HG02759 (cell line): ENCODE results near the gene OGG1.
A peak's percentile ranks its signal among the peaks of the same experiment; 100 is the strongest.
"Not testable (repeated sequence)": the region's sequence is repeated elsewhere in the genome, so short reads cannot be mapped to it uniquely, and the experiment has no call there.

Source experiments
- ATAC-seq: cut with Tn5 transposase; IDR thresholded peaks from one replicate; pipeline ENCODE4 v1.9.1; 2021; ENCODE audit warnings: mild to moderate bottlenecking, moderate library complexity; ENCODE audit not compliant: unreplicated experiment

Gene OGG1

DNA sequence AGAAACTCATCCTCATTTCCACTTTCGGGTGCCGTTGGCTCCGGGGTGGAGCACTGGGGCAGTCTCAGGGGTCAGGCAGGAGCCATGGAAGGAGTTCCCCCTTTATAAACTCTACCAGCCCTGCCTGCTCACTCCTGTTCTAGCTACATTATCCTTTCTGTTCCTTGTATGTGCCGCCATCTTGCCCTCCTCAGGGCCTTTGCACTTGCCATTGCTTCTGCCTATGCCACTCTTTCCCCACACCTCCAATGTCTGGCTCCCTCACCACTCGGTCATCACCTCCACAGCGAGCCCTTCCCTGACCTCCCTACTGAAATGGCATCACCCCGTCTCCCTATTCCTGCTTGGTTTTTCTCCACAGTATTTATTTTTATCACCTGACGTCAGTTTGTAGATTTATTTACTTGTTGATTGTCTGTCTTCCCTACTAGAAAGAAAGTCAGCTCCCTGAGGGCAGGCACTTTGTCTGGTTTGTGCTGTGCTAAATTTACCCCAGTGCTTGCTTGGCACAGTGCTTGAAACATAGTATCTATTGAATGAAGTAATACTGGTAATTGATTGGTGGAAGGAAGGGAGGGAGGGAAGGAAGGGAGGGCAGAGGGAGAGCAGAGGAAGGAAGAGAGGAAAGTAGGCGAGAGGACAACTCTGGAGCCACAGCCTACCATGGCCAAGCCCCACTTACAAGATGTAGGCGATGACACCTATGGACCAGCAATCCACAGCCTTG lies 11.2 kb downstream of the OGG1 start:
- no peak for ATAC-seq

DNA sequence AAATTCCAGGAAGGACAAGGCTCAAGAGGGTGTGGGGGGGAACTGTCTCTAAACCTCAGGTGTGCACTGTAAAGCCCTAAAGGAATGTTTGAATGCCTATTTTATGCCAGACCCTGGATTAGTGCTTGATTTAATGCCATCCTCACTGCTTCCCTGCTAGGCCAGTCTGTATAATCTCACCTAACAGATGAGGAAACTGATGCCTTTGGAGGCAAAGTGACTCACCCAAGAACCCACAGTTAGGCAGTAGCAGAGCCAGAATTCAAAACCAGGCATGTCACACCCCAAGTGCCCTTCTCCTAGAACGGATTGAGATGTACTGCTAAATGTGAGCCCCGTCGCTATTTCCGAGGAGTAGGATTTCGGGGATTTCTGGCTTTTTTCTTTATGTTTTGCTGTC lies 12.2 kb downstream of the OGG1 start:
- no peak for ATAC-seq

DNA sequence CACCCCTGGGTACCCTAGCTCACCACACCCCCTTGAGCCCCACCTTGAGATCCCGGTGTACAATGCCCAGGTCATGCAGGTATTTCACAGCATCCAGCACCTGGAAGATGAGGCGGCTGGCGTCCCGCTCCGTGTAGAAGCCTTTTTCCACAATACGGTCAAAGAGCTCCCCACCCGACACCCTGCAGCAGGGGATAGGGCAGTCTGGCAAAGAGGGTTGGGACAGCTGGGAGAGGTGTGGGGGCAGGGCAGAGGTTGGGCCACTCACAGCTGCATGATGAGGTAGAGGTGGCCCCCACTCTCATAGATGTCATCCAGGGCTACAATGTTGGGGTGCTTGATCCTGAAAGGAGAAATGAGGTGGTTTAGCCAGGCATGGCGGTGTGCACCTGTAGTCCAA lies 13.1 kb downstream of the OGG1 start:
- no peak for ATAC-seq

DNA sequence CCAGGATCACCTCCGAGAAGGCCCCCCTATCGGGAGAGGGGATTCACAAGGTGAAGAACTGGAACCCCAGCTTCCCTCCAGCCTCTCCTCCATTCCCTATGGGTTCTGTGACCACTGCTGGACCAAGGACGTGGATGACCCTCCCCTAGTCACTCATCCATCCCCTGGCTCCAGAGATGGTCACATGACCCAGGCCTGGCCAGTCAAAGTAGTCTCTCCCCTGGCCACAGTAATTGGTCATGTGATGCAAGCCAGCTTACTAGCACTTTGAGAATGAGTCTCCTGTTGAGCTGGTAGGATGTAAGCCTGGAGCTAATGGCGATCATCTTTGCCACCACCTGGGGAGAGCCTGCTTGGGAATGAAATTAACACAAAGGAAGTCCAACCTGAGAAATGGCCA lies 16.1 kb downstream of the OGG1 start:
- no peak for ATAC-seq

DNA sequence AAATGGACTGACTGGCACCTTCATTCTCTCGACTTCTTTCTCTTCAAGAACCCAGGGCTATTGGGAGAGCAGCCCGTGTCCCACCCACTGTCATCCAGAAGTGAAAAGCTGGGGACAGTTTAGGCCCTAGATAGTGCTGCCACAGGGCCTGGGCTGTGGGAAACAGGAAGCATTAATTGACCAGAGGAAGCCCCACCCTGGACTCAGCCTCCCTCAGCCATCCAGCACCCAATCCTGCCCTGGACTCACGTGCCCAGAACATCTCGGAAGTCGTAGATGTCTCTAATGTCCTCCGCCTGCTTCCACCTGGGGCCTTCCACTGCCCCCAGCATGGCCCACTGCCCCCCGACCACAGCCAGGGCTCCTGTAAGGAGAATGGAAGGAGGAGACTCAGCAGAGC lies 17.7 kb downstream of the OGG1 start:
- ATAC-seq, result no peak

DNA sequence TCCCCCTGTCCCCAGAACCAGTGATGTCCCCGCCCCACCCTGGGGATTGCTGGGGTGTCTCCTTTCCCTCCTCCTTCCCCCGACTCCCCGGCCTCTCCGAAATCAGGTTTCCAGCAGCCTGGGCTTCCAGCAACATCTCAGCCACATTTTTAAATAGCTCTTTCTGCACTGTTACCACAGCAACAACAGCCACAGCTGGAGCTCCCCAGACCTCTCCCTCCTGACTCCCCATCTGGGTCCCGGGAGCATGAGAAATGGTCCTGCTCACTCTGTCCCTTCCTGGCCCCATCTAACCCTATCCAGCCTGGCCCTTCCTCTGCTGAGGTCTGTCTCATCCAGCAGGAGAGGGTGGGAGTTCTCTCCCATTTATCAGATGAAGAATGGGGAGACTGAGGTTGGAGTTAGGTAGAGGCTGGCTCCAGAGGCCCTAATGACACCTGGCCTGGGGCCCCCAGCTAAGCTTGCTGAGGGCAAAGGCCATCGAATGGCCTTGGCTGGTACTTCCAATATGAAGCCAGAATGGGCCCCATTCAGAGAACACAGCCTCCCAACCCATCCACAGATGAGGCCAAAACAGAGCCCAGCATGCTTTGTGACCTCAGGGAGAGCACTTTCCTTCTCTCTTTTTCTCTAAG lies 18.5 kb downstream of the OGG1 start:
- no peak for ATAC-seq

DNA sequence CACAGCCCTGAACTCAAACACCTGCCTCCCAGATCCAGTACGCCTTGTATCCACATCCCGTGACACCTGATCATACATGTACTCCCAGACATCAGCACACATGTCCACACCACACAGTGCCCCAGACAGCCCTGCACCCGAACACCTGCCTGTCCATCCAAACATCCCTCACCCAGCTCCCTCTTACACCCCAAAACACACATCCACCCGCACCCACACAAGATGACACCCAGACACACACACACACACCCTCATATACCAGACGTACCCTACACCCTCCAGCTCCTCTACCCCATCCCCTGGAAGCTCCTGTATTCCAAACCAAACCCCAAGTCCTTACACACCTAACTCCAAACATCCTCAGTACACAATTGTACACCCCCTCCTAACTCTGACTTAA lies 19.3 kb downstream of the OGG1 start:
- no peak for ATAC-seq

DNA sequence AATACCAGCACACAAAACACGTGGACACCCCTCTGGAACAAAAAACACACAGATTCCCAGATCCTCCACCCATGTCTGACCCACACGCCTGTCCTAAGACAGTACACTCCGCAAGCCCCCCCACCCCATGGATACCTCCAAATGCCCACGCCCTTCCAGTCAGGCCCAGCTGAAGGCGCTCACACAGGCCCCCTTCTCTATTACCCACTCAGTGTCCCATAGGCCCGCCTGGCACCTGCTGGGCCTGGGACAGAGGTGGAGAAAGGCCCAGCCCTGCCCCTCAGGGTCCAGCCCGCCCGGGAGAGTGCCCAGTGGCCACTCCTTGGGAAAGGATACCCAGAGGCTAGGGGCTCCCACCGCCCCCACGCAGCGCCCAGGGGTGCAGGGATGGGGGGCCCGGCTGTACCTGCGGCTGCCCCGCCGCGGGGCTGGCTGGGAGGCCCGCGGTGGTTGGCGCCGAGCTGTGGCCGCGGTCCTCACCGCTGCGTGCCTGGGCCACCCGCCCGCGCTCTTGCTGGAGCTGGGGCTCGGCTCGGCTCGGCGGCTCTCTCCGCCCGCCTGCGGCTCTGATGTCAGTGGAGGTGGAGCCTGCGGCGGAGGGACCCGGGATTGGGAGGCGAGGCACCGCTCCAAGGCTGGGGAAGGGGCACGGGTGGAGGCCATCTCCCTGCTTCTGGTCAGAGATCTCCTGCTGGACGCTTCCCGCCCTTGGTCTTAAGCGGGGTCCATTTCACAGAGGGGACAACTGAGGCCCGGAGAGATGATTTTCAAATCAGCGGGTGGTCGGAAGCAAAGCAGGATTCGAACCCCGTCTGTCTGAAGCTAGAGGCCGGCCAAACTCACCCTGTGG lies 19.9 kb downstream of the OGG1 start, which contains the start of gene CAMK1:
Gene CAMK1 (minus strand): TSS at position 522 of the 850 bp plus-strand sequence. CDS start 2,198 bp downstream, outside the sequence.
- ATAC-seq, result peak; percentile 78

DNA sequence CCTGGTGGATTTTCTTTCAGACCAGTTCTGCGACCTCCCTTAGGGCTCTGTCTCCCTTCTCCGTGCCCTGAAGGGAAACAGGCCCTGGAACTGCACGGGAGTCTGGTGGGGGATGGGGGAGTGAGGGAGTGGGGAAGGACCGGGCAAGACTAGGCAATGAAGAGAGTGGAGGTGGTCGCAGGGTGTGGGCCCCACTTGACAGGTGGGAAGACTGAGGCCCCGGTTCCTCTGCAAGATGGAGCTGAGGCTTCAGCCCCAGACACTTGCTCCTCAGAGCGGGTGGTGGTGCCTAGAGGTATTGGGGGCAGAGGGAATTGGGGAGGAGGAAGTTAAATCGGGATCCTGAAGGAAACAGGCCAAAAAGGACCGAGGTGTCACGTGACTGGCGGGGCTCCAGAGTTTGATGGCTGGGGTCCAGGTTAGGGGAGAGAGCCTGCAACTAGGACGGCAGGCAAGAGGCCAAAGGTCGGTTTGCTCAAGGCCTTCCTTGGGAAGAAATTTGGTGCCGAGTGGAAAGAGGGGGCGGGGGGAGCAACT lies 20.6 kb downstream of the OGG1 start:
- ATAC-seq, result no peak

DNA sequence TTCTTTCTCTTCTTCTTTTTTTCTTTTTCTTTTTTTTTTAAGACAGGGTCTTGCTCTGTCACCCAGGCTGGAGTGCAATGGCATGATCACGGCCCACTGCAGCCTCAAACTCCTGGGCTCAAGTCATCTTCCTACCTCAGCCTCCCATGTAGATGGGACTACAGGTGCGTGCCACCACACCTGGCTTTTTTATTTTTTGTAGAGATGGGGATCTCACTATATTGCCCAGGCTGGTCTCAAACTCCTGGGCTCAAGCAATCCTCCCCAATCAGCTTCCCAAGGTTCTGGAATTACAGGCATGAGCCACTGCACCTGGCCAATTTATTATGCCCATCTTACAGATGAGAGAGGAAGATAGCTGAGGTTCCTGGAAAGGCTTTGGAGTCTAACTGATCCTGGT lies 21.3 kb downstream of the OGG1 start:
- ATAC-seq, result not testable (repeated sequence)

DNA sequence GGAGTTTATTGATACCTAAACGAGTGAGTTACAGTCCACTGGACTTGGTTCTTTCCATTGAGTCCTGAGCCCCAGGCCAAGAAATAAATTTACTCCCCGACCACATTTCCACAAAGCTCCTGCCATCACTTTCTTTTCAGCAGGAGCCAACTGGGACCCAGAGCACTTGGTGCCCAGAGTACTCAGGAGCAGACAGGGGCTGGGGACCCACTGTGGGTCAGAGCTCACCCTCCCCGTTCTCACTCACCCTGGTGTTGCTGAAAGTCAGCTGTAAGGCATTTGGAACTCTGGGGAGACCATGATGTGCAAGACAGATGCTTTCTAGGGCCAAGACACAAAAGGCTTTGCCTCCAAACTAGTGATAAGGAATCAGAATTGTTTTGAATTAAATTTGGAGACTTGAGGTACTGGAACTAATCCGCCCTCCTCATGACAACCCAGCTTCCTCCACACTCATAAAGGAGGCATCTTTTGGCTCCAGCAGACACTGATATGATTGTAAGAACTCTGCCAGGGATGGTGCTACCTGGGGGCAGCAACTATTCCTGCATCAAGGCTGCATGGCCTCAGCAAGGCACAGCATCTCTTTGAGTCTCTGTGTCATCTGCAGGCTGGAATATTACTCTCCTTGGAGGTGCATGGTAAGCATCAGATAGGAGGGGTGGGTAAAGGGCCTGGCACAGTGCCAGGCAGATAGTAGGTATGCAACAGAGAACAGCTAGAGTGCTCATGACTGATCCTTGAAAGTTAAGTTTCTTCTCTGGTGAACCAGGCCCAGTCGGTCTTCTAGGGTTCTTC lies 27.3 kb downstream of the OGG1 start:
- no peak for ATAC-seq

DNA sequence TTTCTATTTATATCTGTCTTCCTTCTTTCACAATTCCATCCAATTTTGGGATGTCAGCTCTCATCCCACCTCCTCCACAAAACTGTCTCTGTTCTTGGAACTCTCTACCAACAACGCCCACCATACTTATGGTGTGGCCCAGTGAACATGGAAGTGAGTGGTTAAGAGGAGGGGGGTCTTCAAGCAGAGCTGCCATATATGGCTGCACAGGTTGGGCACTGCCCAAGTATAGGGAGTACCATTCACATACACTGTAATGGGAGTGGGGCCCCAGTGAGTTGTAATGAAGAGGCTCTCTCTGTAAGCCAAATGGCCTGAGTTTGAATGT lies 27.9 kb downstream of the OGG1 start:
- ATAC-seq, result no peak

DNA sequence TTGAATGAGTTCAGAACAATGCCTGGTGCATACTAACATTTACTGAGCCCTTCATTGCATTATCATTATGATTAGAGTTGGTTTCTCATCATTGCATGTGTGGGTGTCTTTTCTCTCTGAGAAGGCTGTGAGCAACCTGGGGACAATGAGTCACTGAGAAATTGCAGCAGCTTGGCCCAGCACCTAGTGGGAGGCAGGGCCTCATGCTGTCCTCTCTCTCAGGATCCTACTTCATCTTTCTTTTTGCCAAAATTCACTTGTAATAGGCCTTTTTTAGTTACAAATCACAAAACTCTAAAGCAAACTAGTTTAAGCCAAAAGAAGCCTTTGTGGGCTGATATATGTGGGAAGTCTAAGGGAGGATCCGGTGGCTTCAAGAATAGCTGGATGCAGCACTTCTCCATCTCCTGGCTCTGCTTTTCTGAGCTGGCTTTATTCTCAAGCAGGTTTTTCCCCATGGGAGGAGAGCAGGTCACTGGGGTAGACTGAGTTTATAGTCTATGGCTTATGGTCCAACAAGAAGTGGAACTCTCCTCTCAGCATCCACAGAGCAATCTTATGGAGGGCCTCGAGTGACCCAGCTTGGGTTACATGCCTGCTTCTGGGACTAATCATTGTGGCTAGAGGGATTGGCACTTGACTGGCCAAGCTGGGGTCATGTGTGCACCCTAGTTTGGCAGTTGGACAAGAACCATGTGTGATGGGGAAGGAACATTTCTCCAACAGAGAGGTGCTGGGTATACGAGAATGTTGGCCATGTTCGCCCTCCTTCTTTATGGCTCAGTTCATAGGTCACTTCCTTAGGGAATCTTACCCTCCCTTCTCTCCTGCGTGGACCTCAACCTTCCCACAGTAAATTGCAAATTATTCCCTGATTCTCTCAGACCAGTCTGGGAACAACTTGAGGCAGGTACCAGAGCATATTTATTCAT lies 28.7 kb downstream of the OGG1 start:
- no peak for ATAC-seq

DNA sequence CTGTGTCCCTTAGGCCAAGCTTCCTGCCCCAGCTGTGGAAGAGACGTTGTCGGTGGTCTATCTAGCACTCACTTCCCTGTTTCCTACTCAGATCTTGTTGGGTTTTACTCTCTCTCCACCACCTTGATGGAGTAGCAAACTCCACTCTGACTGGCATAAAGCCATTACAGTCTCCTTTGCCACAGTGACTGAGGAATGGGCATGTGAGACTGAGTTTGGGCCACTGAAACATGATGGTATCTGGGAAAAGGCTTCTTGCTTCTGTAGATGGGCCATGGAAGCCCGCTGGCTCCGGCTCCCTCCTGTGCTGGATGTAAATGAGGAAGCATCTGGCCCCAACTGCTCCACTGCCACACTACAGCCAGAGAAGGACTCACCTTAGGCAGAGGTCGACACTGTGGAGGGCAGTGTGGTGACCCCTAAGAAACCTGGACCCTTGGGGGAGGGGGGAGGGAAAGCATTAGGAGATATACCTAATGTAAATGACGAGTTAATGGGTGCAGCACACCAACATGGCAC lies 29.4 kb downstream of the OGG1 start:
- ATAC-seq, result no peak

DNA sequence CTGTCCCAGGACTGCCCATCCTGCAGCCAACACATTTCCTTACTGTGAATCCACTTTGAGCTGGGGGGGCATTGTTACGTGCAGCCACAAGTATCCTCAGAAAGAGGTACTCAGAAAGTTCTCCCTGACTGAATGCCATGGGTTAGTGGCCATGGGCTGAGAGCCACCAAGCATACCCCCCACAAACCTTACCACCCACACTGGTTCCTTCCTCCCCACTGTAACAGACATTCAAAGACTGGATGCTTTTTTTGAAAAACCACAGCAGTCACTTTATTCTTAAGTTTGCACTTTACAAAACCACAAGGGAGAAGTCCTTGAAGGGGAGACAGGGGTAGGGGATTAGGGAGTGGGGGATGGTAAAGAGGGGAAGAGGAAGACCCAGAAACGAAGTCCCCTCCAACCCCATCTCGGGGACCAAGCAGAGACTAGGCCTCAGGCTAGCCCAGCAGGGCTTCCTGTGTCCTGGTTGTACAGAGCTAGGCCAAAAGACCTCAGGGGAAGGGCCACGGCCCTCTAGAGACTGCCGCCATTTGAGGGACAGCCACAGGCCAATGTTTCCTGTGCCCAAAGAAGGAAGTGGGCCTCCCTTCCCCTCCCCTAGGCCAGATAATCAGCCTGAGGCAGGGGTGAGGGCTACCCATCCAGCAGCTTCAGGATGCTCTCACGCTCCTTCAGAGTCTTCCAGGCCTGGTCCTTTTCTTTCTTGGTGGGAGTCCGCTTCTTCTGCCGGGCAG lies 30.1 kb downstream of the OGG1 start:
- ATAC-seq, result peak; percentile 70

DNA sequence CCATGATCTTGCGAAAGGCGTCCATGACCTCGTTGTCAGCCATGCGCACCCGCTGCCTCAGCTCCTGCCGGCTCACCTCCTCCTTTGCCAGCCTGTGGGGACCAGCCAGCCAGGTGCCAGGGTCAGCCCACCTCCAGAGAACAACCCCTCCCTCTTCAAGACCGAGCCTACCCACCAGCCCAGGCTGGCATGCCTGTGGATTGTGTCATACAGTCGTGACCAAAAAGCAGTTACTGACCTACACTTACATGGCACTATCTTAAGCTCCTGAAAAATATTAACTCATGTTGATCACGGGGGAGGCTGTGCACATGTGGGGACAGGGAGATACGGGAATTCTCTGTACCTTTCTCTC lies 30.7 kb downstream of the OGG1 start:
- ATAC-seq, result no peak

DNA sequence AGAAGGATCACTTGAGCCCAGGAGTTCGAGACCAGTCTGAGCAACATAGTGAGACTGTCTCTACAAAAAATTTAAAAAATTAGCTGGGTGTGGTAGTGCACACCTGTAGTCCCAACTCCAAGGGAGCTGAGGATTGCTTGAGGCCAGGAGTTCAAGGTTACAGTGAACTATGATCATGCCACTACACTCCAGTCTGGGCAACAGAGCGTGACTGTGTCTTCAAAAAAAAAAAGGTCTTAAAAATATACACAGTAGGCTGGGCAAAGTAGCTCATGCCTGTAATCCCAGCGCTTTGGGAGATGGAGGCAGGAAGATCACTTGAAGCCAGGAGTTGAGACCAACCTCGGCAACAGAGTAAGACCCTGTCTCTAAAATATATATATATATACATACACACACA lies 31.2 kb downstream of the OGG1 start:
- no peak for ATAC-seq

DNA sequence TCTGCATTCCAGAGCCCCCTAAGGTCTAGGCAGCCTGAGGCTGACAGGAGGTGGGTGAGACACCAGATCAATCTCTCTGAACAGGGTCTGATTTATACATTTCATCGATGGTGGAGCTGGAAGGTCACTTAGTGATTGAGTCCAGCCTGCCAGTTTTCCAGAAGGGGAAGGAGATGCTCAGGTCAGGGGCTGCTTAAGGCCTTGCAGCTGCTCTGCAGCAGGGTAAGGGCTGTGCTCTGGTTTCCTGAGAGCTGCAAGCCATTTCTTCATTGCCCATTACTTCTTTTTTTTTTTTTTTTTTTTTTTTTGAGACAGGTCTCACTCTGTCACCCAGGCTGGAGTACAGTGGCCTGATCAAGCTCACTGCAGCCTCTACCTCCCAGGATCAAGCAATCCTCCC lies 31.8 kb downstream of the OGG1 start:
- ATAC-seq, result no peak
